NCI-H1930 (cell line): ENCODE data around the gene TMEM114.
"Not testable (repeated sequence)": the region's sequence is repeated elsewhere in the genome, so short reads cannot be mapped to it uniquely, and the experiment has no call there.

Experiments used
- DNase-seq, 2 experiments: peaks; one replicate each; lab custom pipeline; 2025; lab: John Stamatoyannopoulos, UW

Gene TMEM114

DNA sequence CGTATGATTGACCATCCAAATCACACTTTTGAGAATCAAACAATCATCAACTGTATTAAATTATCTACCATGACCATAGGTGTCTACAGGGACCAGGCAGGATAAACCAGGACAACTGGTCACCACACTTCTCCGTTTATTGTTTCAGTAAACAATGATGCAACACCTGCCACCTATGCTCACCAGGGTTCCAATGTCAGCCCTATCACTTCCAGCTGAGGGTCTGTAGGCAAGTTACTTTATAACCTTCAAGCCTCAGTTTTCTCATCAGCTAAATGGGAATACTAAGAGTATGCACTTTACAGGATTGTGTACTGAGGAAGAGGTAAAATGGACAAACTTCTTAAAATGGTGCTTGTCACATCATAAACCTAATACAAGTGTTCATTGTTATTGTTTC is 14.9 kb downstream of the TMEM114 start:
- DNase-seq: no peak

DNA sequence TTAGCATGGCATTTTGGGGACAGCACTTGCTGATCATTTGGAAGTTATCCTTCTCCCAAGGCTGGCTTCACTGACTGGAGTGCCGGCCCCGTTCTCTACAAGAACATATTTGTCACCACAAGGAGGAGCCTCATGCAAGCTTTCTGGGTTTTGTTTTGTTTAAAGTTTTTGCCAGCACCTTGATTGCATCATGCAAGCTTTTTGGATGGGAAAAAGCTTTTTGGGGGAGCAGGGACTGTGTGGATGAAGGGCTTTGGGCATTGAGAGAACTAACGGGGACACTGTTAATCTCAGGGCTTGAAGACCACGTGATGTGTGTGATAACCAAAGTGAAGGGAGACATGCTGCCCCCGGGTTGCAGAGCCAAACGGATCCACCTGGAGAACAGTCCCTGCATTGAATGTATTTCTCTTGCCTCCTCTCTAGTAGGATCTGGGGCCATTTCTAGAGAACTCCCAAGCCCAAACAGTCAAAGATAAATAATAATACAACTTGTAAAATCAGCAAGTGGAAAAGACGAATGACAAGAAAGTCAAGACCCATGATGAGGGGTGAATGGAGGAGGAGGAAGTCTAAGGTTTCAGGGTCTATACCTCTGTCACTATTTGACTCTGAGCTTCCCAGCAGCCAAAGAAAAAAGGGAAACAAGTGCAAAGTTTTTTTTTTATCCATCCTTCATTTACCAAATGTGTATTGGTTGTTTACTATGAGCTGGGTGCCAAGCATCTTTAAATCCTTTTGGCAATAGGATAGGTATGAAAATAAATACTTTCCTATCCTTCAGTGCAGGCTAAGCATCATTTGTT is 17.2 kb downstream of the TMEM114 start:
- DNase-seq: peak; percentile 29 to 32

DNA sequence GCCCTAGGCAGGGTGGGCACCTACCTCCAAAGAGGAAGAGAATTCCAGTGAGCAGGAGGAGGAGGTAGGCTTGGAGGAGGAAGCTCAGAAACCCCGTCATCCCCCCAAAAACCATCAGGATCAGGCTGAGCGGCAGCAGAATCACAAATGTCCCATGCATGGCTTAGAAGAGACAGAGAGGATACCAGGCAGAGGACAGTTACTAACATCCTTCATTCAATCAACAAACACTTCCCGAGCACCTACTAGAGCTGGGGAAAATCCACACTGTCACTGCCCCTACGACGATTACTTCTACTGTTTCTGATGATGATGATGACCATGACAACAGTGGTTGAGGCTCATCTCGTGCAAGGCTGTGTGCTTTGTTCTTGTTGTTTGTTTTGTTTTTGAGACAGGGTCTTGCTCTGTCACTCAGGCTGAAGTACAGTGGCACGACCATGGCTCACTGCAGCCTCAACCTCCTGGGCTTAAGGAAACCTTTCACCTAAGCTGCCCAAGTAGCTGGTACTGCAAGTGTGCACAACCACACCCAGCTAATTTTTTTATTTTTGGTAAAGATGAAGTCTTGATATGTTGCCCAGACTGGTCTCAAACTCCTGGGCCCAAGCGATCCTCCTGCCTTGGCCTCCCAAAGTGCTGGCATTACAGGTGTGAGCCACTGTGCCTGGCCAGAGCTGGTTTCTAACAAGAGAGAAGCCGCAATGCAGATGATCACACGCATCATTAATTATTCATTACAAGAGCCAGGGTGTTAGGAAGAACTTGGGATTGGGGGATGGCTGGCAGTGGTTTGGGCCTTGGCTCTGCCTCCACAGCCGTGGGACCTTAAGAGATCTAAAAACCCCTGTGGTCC is 18.0 kb downstream of the TMEM114 start:
- DNase-seq: no peak

DNA sequence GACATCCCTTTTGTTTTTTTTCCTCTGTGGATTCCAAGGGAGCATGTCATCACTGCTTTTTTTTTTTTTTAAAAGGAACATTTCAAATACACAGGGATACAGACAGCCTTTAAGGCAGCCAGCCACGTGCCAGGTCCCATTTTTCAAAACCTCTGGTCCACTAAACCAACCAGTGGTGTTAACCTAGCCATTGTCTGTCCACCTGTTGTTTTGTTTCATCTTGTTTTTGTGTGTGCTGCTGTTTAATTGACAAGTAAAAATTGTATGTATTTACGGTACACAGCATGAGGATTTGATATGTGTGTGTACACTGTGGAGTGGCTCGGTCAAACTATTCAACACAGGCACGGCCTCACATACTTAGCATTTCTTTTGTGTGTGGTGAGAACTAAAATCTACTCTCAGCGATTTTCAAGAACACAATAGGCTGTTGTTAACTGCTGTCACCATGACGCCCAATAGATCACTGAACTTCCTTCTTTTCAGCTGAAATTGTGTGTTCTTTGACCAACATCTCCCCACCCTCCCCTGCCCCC is 19.2 kb downstream of the TMEM114 start:
- DNase-seq: no peak

GRCh38 chr16:8570393-8570792 is 19.9 kb downstream of the TMEM114 start:
- DNase-seq: not testable (repeated sequence)

- no peak for DNase-seq
Observed at GRCh38 chr16:8569650-8570346, 20.5 kb downstream of the TMEM114 start.

DNA sequence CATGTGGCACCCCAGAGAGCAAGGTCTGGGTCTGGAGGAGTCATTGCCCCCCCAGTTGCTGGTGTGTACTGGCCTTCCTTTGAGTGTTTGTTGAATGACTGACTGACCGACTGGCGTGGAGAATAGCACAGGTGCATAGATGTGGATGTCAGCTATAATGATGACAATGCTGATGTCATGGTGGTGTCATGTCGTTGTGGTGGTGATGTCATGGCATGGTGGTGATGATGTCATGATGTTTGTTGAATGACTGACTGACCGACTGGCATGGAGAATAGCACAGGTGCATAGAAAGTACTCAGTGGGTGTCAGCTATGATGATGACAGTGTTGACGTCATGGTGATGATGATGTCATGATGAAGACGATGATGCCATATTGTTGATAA is 22.1 kb downstream of the TMEM114 start:
- DNase-seq: no peak

- DNase-seq: peak; percentile 75 to 85
Observed at GRCh38 chr16:8567355-8568230, 22.7 kb downstream of the TMEM114 start.

DNA sequence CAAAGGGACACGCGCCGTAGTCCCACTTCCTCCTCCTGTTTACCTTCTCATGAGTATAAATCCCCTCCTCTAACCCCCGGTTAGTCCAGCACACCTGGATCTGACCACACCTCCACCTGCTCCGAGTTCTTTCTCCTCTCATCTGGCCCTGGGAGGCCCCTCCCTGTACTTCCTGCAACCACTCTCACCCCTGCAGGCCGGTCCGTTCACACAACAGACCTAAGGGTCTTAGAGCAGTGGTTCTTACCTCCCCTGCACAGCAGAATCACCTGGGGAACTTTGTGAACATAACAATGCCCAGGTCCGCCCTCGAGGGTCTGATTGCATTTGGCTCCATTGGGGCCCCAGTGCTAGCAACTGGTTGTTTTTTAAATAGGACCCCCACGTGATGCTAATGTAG is 24.8 kb downstream of the TMEM114 start:
- DNase-seq: peak; percentile 36 to 38

GRCh38 chr16:8564934-8565345 is 25.4 kb downstream of the TMEM114 start:
- no peak for DNase-seq

- DNase-seq: not testable (repeated sequence)
Observed at GRCh38 chr16:8563944-8564540, 26.3 kb downstream of the TMEM114 start.

GRCh38 chr16:8561496-8561895 is 28.8 kb downstream of the TMEM114 start:
- DNase-seq: no peak

GRCh38 chr16:8555400-8555799 is 34.9 kb downstream of the TMEM114 start:
- DNase-seq: no peak

GRCh38 chr16:8554881-8555280 is 35.4 kb downstream of the TMEM114 start:
- no peak for DNase-seq

DNA sequence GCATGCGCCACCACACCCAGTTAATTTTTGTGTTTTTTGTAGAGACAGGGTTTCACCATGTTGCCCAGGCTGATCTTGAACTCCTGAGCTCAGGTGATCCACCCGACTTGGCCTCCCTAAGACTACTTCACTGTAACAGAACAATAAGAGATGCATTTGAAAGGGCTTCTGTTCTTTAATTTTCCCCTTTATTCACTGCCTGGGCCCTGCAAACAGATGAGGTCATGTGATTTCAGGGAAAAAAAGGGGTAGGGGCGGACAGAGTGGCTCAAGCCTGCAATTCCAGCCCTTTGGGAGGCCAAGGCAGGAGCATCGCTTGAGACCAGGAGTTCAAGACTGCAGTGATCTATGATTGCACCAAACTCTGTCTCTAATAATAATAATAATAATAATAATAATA is 36.3 kb downstream of the TMEM114 start:
- no peak for DNase-seq

DNA sequence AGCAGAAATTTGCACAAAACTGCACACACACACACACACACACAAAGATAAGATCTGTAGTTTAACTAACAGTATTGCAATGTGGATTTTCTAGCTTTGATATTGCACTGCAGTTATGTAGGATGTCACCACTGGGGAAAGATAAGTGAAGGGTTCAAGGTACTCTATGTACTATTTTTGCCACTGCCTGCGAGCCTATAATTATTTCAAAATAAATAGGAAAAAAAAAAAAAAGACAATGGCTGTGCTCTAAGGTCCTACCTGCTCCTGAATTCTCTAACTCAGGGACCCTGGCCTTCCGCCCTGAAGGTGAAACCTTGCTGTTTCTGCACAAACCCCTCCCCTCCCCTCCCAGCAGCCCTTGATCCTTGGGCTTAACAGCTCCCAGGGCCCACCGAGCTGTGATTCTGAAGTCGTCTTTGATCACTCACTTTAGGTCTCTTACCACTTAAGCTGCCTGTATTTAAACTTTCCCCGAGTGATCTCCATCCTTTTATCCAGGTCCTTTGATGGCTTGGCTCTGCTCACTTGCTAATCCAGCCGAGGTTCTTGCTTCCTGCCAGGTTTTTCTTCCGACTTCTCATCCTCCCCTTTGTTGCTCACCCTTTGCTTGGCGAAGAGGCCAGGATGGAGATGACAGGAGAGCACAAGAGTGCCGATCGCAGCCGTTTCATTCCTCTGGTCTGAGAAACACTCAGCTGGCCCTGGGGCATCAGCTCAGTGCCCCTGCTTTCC is 37.7 kb downstream of the TMEM114 start:
- DNase-seq: no peak

DNA sequence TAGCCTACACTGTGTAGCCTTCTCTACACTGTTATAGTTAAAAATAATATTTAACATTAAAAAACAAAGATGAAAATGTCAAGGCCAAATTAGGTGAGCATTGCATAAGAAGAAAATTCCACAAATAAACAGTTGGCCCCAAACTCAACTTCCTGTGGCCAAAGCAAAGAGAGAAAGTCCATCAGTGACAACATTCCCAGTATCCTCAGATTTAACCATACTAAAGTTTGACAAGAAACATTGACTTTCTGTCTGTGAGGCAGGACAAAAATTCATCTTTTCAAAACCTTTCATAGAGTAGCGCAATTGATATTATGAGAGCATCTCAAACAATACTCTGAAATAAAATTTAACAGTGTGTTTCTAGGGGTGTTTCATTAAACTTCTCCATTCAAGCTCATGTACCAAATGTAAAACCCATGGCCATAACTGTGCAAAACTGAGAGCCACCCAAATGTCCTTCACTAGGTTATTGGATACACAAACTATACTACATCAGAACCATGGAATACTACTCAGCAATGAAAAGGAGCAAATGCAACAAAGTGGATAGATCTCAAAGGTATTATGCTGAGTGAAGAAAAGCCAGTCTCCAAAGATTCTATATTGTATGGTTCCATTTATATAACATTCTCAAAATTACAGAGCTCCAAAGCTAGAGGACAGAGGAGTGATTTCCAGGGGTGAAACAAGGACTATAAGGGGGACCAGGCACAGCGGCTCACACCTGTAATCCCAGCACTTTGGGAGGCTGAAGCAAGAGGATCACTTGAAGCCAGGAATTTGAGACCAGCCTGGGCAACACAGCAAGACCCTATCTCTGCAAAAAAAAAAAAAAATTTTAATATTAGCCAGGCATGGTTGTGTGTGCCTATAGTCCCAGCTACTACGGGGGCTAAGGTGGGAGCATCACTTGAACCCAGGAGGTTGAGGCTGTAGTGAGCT is 38.7 kb downstream of the TMEM114 start:
- DNase-seq: no peak

DNA sequence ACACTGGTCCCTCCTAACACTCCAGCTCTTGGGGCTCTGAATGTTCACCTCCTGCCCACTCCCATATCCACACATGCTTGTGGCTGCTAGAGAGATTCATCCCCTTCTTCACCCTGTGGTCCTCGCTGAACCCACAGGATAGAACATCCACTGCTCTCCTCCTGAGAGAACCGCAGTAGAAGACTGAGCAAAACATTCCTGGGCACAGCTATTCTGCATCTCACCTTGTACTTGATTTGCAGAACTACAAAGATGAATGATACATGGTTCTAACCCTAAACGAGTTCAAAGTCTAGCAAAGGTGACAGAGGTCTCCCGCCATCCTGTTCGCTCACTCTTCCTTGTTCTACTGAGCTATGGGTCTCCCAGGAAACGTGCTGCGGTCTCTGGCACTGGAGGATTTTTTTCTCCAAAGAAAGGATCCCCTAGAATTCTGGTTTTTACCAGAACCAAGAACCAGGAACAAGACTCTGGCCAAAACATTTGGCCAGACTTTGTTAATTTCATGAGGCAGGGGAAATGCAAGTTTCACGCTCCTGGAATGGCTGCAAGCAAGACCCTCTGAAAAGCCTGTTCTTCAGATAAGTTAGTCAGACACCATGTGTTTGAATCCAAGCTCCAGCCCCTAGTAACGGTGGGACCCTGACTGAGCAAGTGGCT is 39.5 kb downstream of the TMEM114 start:
- no peak for DNase-seq
